ENCODE data around the gene TLK1.

The TLK1 gene

GRCh38 chr2:171109571-171109970, 51.1 kb downstream of the TLK1 start:
- no peak for DNase-seq (ENCODE audit: low spot score)
- Histone ChIP-seq H2BK120ac (ENCODE audit: low read depth, low read length) (no peak overlapping the region), H2BK12ac (ENCODE audit: low read length) (no peak overlapping the region), H3K23ac (ENCODE audit: low read depth, low read length, poor library complexity) (no peak overlapping the region), H3K14ac (ENCODE audit: low read length) (no peak overlapping the region), H3K4me2 (ENCODE audit: insufficient read depth, low read length, poor library complexity, severe bottlenecking) (no peak overlapping the region), H3K4me1 (ENCODE audit: control insufficient read depth in 2 of 2, insufficient read depth in 1 of 2, low read depth in 1 of 2, low read length in 2 of 2) (no peaks in the 10 kb centered on the region), H2BK5ac (ENCODE audit: low read length) (no peak overlapping the region), H3K9me3 (replicated peaks in 1 of 2; ENCODE audit: control insufficient read depth in 2 of 2, insufficient read depth in 1 of 2, low read depth in 1 of 2, low read length in 2 of 2) (peaks cover 0 to 16% of the 10 kb centered on the region in 2 donors), H2BK15ac (ENCODE audit: low read length) (no peak overlapping the region), H3K27me3 (ENCODE audit: control insufficient read depth in 3 of 3, insufficient read depth in 3 of 3, low read depth in 1 of 3, low read length in 3 of 3) (no peaks in the 10 kb centered on the region), H3K27ac (replicated peaks; ENCODE audit: low read length) (no peak overlapping the region), H3K36me3 (replicated peaks in 1 of 2; ENCODE audit: control insufficient read depth in 2 of 2, insufficient read depth in 2 of 2, low read length in 2 of 2) (peaks cover 0 to 61% of the 10 kb centered on the region in 2 donors), H3K4me3 (ENCODE audit: low read length in 2 of 2) (no peak overlapping the region), H3K18ac (ENCODE audit: low read length) (no peak overlapping the region), H3K4ac (ENCODE audit: low read length) (no peak overlapping the region), H3K9ac (ENCODE audit: low read depth, low read length, poor library complexity) (no peak overlapping the region), H2AFZ (ENCODE audit: low read length) (no peak overlapping the region), H4K91ac (ENCODE audit: low read depth, low read length, poor library complexity) (no peak overlapping the region), H2AK5ac (ENCODE audit: low read depth, low read length) (no peak overlapping the region), H3K79me1 (ENCODE audit: low read depth, low read length) (peaks cover 3% of the 10 kb centered on the region), H4K8ac (ENCODE audit: low read depth, low read length) (no peak overlapping the region)

- no peak overlapping the region for H2AFZ ChIP-seq (ENCODE audit: low read length)
- no peak overlapping the region for H3K9ac ChIP-seq (ENCODE audit: low read depth, low read length, poor library complexity)
- H3K4ac ChIP-seq (ENCODE audit: low read length) = no peak overlapping the region
- no peak overlapping the region for H3K18ac ChIP-seq (ENCODE audit: low read length)
- peaks cover 5% of the 10 kb centered on the region for H3K79me1 ChIP-seq (ENCODE audit: low read depth, low read length)
- H3K4me2 ChIP-seq (ENCODE audit: insufficient read depth, low read length, poor library complexity, severe bottlenecking) = no peak overlapping the region
- H2BK120ac ChIP-seq (ENCODE audit: low read depth, low read length) = no peak overlapping the region
- H4K8ac ChIP-seq (ENCODE audit: low read depth, low read length) = no peak overlapping the region
- no peaks in the 10 kb centered on the region for H3K4me1 ChIP-seq (ENCODE audit: control insufficient read depth in 2 of 2, insufficient read depth in 1 of 2, low read depth in 1 of 2, low read length in 2 of 2)
- no peak for DNase-seq (ENCODE audit: low spot score)
- WGBS, 2 donors (ENCODE audit: extremely low coverage in 2 of 2, insufficient read length in 2 of 2, insufficient replicate concordance in 1 of 2) = no CpG with 5 or more reads among the region's 1 CpG
- no peak overlapping the region for H4K91ac ChIP-seq (ENCODE audit: low read depth, low read length, poor library complexity)
- H3K4me3 ChIP-seq (ENCODE audit: low read length in 2 of 2) = no peak overlapping the region
- H2BK15ac ChIP-seq (ENCODE audit: low read length) = no peak overlapping the region
- no peaks in the 10 kb centered on the region for H3K27me3 ChIP-seq (ENCODE audit: control insufficient read depth in 3 of 3, insufficient read depth in 3 of 3, low read depth in 1 of 3, low read length in 3 of 3)
- no peak overlapping the region for H2BK5ac ChIP-seq (ENCODE audit: low read length)
- no peak overlapping the region for H3K27ac ChIP-seq (replicated peaks; ENCODE audit: low read length)
- peaks cover 0 to 16% of the 10 kb centered on the region in 2 donors for H3K9me3 ChIP-seq (replicated peaks in 1 of 2; ENCODE audit: control insufficient read depth in 2 of 2, insufficient read depth in 1 of 2, low read depth in 1 of 2, low read length in 2 of 2)
- H3K36me3 ChIP-seq (replicated peaks in 1 of 2; ENCODE audit: control insufficient read depth in 2 of 2, insufficient read depth in 2 of 2, low read length in 2 of 2) = peaks cover 0 to 55% of the 10 kb centered on the region in 2 donors
- H3K14ac ChIP-seq (ENCODE audit: low read length) = no peak overlapping the region
- H2AK5ac ChIP-seq (ENCODE audit: low read depth, low read length) = no peak overlapping the region
- no peak overlapping the region for H2BK12ac ChIP-seq (ENCODE audit: low read length)
- no peak overlapping the region for H3K23ac ChIP-seq (ENCODE audit: low read depth, low read length, poor library complexity)
These were observed 51.7 kb downstream of the TLK1 start for GRCh38 chr2:171109020-171109419.

- no peak overlapping the region for H2BK5ac ChIP-seq (ENCODE audit: low read length)
- no peak overlapping the region for H3K27ac ChIP-seq (replicated peaks; ENCODE audit: low read length)
- H3K23ac ChIP-seq (ENCODE audit: low read depth, low read length, poor library complexity) = no peak overlapping the region
- no peak overlapping the region for H2BK120ac ChIP-seq (ENCODE audit: low read depth, low read length)
- no peak overlapping the region for H3K4ac ChIP-seq (ENCODE audit: low read length)
- H3K27me3 ChIP-seq (ENCODE audit: control insufficient read depth in 3 of 3, insufficient read depth in 3 of 3, low read depth in 1 of 3, low read length in 3 of 3) = no peaks in the 10 kb centered on the region
- peaks cover 0 to 16% of the 10 kb centered on the region in 2 donors for H3K9me3 ChIP-seq (replicated peaks in 1 of 2; ENCODE audit: control insufficient read depth in 2 of 2, insufficient read depth in 1 of 2, low read depth in 1 of 2, low read length in 2 of 2)
- H3K9ac ChIP-seq (ENCODE audit: low read depth, low read length, poor library complexity) = no peak overlapping the region
- no peak overlapping the region for H4K8ac ChIP-seq (ENCODE audit: low read depth, low read length)
- H3K4me3 ChIP-seq (ENCODE audit: low read length in 2 of 2) = no peak overlapping the region
- no peak overlapping the region for H3K18ac ChIP-seq (ENCODE audit: low read length)
- peaks cover 0 to 47% of the 10 kb centered on the region in 2 donors for H3K36me3 ChIP-seq (replicated peaks in 1 of 2; ENCODE audit: control insufficient read depth in 2 of 2, insufficient read depth in 2 of 2, low read length in 2 of 2)
- no peak overlapping the region for H2BK12ac ChIP-seq (ENCODE audit: low read length)
- H3K4me2 ChIP-seq (ENCODE audit: insufficient read depth, low read length, poor library complexity, severe bottlenecking) = no peak overlapping the region
- peaks cover 1 to 2% of the 10 kb centered on the region in 2 donors for H3K4me1 ChIP-seq (ENCODE audit: control insufficient read depth in 2 of 2, insufficient read depth in 1 of 2, low read depth in 1 of 2, low read length in 2 of 2)
- no peak overlapping the region for H2AK5ac ChIP-seq (ENCODE audit: low read depth, low read length)
- H4K91ac ChIP-seq (ENCODE audit: low read depth, low read length, poor library complexity) = no peak overlapping the region
- WGBS, 2 donors (ENCODE audit: extremely low coverage in 2 of 2, insufficient read length in 2 of 2, insufficient replicate concordance in 1 of 2) = no CpG with 5 or more reads among the region's 7 CpGs
- no peak for DNase-seq (ENCODE audit: low spot score)
- no peak overlapping the region for H3K14ac ChIP-seq (ENCODE audit: low read length)
- no peak overlapping the region for H2BK15ac ChIP-seq (ENCODE audit: low read length)
- H2AFZ ChIP-seq (ENCODE audit: low read length) = no peak overlapping the region
- peaks cover 5% of the 10 kb centered on the region for H3K79me1 ChIP-seq (ENCODE audit: low read depth, low read length)
These were observed 52.9 kb downstream of the TLK1 start for GRCh38 chr2:171107803-171108202.

GRCh38 chr2:171104379-171104778, 56.3 kb downstream of the TLK1 start:
- no peak overlapping the region for H3K4me2 ChIP-seq (ENCODE audit: insufficient read depth, low read length, poor library complexity, severe bottlenecking)
- H2BK15ac ChIP-seq (ENCODE audit: low read length) = no peak overlapping the region
- H4K91ac ChIP-seq (ENCODE audit: low read depth, low read length, poor library complexity) = no peak overlapping the region
- peaks cover 2 to 4% of the 10 kb centered on the region in 2 donors for H3K4me1 ChIP-seq (ENCODE audit: control insufficient read depth in 2 of 2, insufficient read depth in 1 of 2, low read depth in 1 of 2, low read length in 2 of 2)
- no peak overlapping the region for H2BK12ac ChIP-seq (ENCODE audit: low read length)
- H3K9me3 ChIP-seq (replicated peaks in 1 of 2; ENCODE audit: control insufficient read depth in 2 of 2, insufficient read depth in 1 of 2, low read depth in 1 of 2, low read length in 2 of 2) = peaks cover 2 to 30% of the 10 kb centered on the region in 2 donors
- H3K36me3 ChIP-seq (replicated peaks in 1 of 2; ENCODE audit: control insufficient read depth in 2 of 2, insufficient read depth in 2 of 2, low read length in 2 of 2) = peaks cover 2 to 51% of the 10 kb centered on the region in 2 donors
- no peak overlapping the region for H2AFZ ChIP-seq (ENCODE audit: low read length)
- H3K18ac ChIP-seq (ENCODE audit: low read length) = no peak overlapping the region
- H3K27me3 ChIP-seq (ENCODE audit: control insufficient read depth in 3 of 3, insufficient read depth in 3 of 3, low read depth in 1 of 3, low read length in 3 of 3) = no peaks in the 10 kb centered on the region
- H3K4me3 ChIP-seq (ENCODE audit: low read length in 2 of 2) = no peak overlapping the region
- no peak overlapping the region for H4K8ac ChIP-seq (ENCODE audit: low read depth, low read length)
- no peak overlapping the region for H2BK120ac ChIP-seq (ENCODE audit: low read depth, low read length)
- H3K27ac ChIP-seq (replicated peaks; ENCODE audit: low read length) = no peak overlapping the region
- no peak for DNase-seq (ENCODE audit: low spot score)
- no peak overlapping the region for H3K9ac ChIP-seq (ENCODE audit: low read depth, low read length, poor library complexity)
- H3K79me1 ChIP-seq (ENCODE audit: low read depth, low read length) = peaks cover 1% of the 10 kb centered on the region
- H3K23ac ChIP-seq (ENCODE audit: low read depth, low read length, poor library complexity) = no peak overlapping the region
- WGBS, 2 donors (ENCODE audit: extremely low coverage in 2 of 2, insufficient read length in 2 of 2, insufficient replicate concordance in 1 of 2) = no CpG with 5 or more reads among the region's 1 CpG
- no peak overlapping the region for H3K4ac ChIP-seq (ENCODE audit: low read length)
- no peak overlapping the region for H2BK5ac ChIP-seq (ENCODE audit: low read length)
- no peak overlapping the region for H2AK5ac ChIP-seq (ENCODE audit: low read depth, low read length)
- no peak overlapping the region for H3K14ac ChIP-seq (ENCODE audit: low read length)

All from neuronal stem cell (in vitro differentiated cells).